BJ (cell line): ENCODE measurements around the gene CHRM2. TPM values are rescaled to one million over a fixed set of nuclear protein-coding genes. Genes with fewer than 3 reads are reported as not detected.

Experiments used
- CTCF ChIA-PET: fragments of 350-600 bp; formaldehyde crosslinking; extraction: SDS; loops from one replicate; lab custom pipeline; 2021; ENCODE audit warnings: antibody characterized with exemption, inconsistent platforms; lab: Yijun Ruan, JAX
- POLR2A ChIA-PET: fragments of 300-600 bp; sonication (Branson Sonifier 250); formaldehyde crosslinking; extraction: SDS; loops from one replicate; lab custom pipeline; 2021; ENCODE audit warnings: antibody characterized with exemption; lab: Charles Lee
- DNase-seq: peaks from one replicate; pipeline ENCODE4 v3.0.0-alpha.2; 2011; ENCODE audit warnings: low read depth
- H3K27me3 ChIP-seq: 2 replicates; pipeline ENCODE4 v1.6.0; 2011; ENCODE audit warnings: low read length; ENCODE audit not compliant: control insufficient read depth, insufficient read depth
- H3K36me3 ChIP-seq: 2 replicates; pipeline ENCODE4 v1.5.1; 2011; ENCODE audit warnings: low read length; ENCODE audit not compliant: control insufficient read depth, insufficient read depth
- H3K4me3 ChIP-seq: 2 replicates; pipeline ENCODE4 v1.5.1; 2011; ENCODE audit warnings: low read depth, mild to moderate bottlenecking, control low read depth, low read length
- CTCF ChIP-seq: IDR thresholded peaks from 2 replicates; pipeline ENCODE4 v1.5.1; 2011; ENCODE audit warnings: low read depth, mild to moderate bottlenecking, control low read depth, inconsistent platforms, low read length, moderate library complexity; ENCODE audit not compliant: insufficient read depth
- polyA plus RNA-seq: library from polyadenylated mRNA; depleted of rRNA; stranded (reverse); fragments of >200 nt; gene quantifications from 2 replicates; pipeline ENCODE4 v1.2.3, GENCODE V29; 2011

The CHRM2 gene
- polyA plus RNA-seq, 1 experiment, result 27.0 TPM

GRCh38 chr7:136891850-136892249 lies 23.4 kb downstream of the CHRM2 start:
- POLR2A ChIA-PET, result no interaction called here
- CTCF ChIA-PET, result interaction anchor here (1.5 kb wide), 1 partner anchor 9 kb away, joined by 3 read pairs; no protein-coding TSS in a partner anchor

GRCh38 chr7:136894789-136895188 lies 26.3 kb downstream of the CHRM2 start:
- Histone ChIP-seq H3K4me3 (no peak overlapping the region), H3K27me3 (no peaks in the 10 kb centered on the region), H3K36me3 (no peaks in the 10 kb centered on the region)
- no peak for DNase-seq
- POLR2A ChIA-PET, result no interaction called here
- TF ChIP-seq CTCF, result no peak
- CTCF ChIA-PET, result no interaction called here

More at GRCh38 chr7:136891850-136892249, 23.4 kb downstream of the CHRM2 start:
- no peak for TF ChIP-seq CTCF
- Histone ChIP-seq H3K27me3 (no peaks in the 10 kb centered on the region), H3K36me3 (no peaks in the 10 kb centered on the region), H3K4me3 (no peak overlapping the region)
- no peak for DNase-seq

GRCh38 chr7:136897676-136898075 lies 29.2 kb downstream of the CHRM2 start:
- H3K4me3 ChIP-seq, result no peak overlapping the region
- H3K27me3 ChIP-seq, result no peaks in the 10 kb centered on the region
- ChIA-PET POLR2A (no interaction called here), CTCF (interaction anchor here (0.6 to 1.0 kb wide), 2 partner anchors 15 to 244 kb away, joined by 3 to 4 read pairs; no protein-coding TSS in a partner anchor)
- no peaks in the 10 kb centered on the region for H3K36me3 ChIP-seq
- DNase-seq, result no peak
- TF ChIP-seq CTCF, result no peak

- ChIA-PET CTCF (no interaction called here), POLR2A (no interaction called here)
- TF ChIP-seq CTCF, result no peak
- DNase-seq, result no peak
- Histone ChIP-seq H3K27me3 (no peaks in the 10 kb centered on the region), H3K36me3 (no peaks in the 10 kb centered on the region), H3K4me3 (no peak overlapping the region)
These were observed 31.6 kb downstream of the CHRM2 start for GRCh38 chr7:136900005-136900404.

- CTCF ChIA-PET, result interaction anchor here (0.6 kb wide), 1 partner anchor 18 kb away, joined by 3 read pairs; no protein-coding TSS in a partner anchor
- TF ChIP-seq CTCF, result no peak
These were observed 42.3 kb downstream of the CHRM2 start for GRCh38 chr7:136910771-136911170.

More at GRCh38 chr7:136910771-136911170, 42.3 kb downstream of the CHRM2 start:
- no peak overlapping the region for H3K4me3 ChIP-seq
- no peak for DNase-seq
- POLR2A ChIA-PET, result no interaction called here
- no peaks in the 10 kb centered on the region for H3K27me3 ChIP-seq
- H3K36me3 ChIP-seq, result no peaks in the 10 kb centered on the region
